GM12878 (cell line): ENCODE data around the gene NOS3. TPM values are rescaled to one million over a fixed set of nuclear protein-coding genes. Genes with fewer than 3 reads are reported as not detected.

ENCODE experiments used
- ATAC-seq: fragments of 200-7000 bp; cut with Tn5 transposase; 3 replicates; pipeline ENCODE4 v1.9.1; 2020; ENCODE audit warnings: mild to moderate bottlenecking, moderate library complexity
- BruUV-seq: library from RNA; stranded (reverse); fragments of 400-500 nt; replicated peaks from 2 replicates; lab custom pipeline; 2021; lab: Mats Ljungman, UMichigan
- CTCF ChIA-PET: fragments of 300-600 bp; sonication (Branson Sonifier 250); formaldehyde crosslinking; extraction: SDS; loops from one replicate; lab custom pipeline; 2021; ENCODE audit warnings: inconsistent platforms; lab: Yijun Ruan, JAX
- POLR2A ChIA-PET: fragments of 350-600 bp; formaldehyde crosslinking; extraction: SDS; loops from one replicate; lab custom pipeline; 2021; ENCODE audit warnings: inconsistent platforms; lab: Charles Lee
- RAD21 ChIA-PET: fragments of 300-600 bp; sonication (Branson Sonifier 250); formaldehyde crosslinking; loops from one replicate; lab custom pipeline; 2023; ENCODE audit warnings: antibody characterized with exemption; ENCODE audit not compliant: unreplicated experiment; lab: Charles Lee
- SMC1A ChIA-PET: fragments of 300-600 bp; sonication (Branson Sonifier 250); formaldehyde crosslinking; loops from one replicate; lab custom pipeline; 2023; ENCODE audit not compliant: unreplicated experiment, uncharacterized antibody; lab: Charles Lee
- DNase-seq: peaks from one replicate; pipeline ENCODE4 v3.0.0-alpha.2; 2011; ENCODE audit warnings: low read depth, low spot score
- FAIRE-seq: peaks from 3 replicates; lab custom pipeline; 2011; peaks lifted over from hg19 to GRCh38; lab: Jason Lieb, UNC
- H2AFZ ChIP-seq: 2 replicates; pipeline ENCODE4 v1.6.0; 2011; ENCODE audit warnings: low read depth, low read length, control low read depth; ENCODE audit not compliant: control insufficient read depth
- H3K27ac ChIP-seq: 2 replicates; pipeline ENCODE4 v1.5.1; 2011; ENCODE audit warnings: control low read depth; ENCODE audit not compliant: control insufficient read depth, insufficient read depth
- H3K27me3 ChIP-seq, 2 experiments: replicated peaks in 1 of 2; 2 replicates each; pipeline versions ENCODE4 v1.6.0 to v1.6.1; 2011; ENCODE audit warnings: low read length in 1 of 2; ENCODE audit not compliant: control insufficient read depth in 2 of 2, insufficient read depth in 2 of 2
- H3K36me3 ChIP-seq, 2 experiments: 2 replicates each; pipeline ENCODE4 v1.5.1; 2011; ENCODE audit warnings: low read length in 1 of 2; ENCODE audit not compliant: control insufficient read depth in 2 of 2, insufficient read depth in 2 of 2
- H3K4me1 ChIP-seq: 2 replicates; pipeline ENCODE4 v1.6.1; 2011; ENCODE audit warnings: mild to moderate bottlenecking, low read length, moderate library complexity, mixed read lengths; ENCODE audit not compliant: control insufficient read depth, insufficient read depth
- H3K4me2 ChIP-seq: 2 replicates; pipeline ENCODE4 v1.6.0; 2011; ENCODE audit warnings: control low read depth; ENCODE audit not compliant: control insufficient read depth, insufficient read depth
- H3K4me3 ChIP-seq: fragments of 200-600 bp; sonication (generic); 2 replicates; pipeline ENCODE4 v1.5.1; 2016
- H3K79me2 ChIP-seq: 2 replicates; pipeline ENCODE4 v1.6.0; 2011; ENCODE audit warnings: low read length; ENCODE audit not compliant: control insufficient read depth, insufficient read depth
- H3K9ac ChIP-seq: 2 replicates; pipeline ENCODE4 v1.8.0; 2011; ENCODE audit warnings: low read length, control low read depth, mixed read lengths; ENCODE audit not compliant: control insufficient read depth, insufficient read depth
- H3K9me3 ChIP-seq: replicated peaks from 3 replicates; pipeline ENCODE4 v1.5.1; 2011; ENCODE audit warnings: mild to moderate bottlenecking, low read length; ENCODE audit not compliant: control insufficient read depth, insufficient read depth
- H4K20me1 ChIP-seq: 2 replicates; pipeline ENCODE4 v1.6.0; 2011; ENCODE audit not compliant: control insufficient read depth, insufficient read depth
- CREB1 ChIP-seq: IDR thresholded peaks from 2 replicates; pipeline ENCODE4 v1.6.1; 2012; ENCODE audit warnings: low read depth, mild to moderate bottlenecking, inconsistent platforms
- GATAD2B ChIP-seq: fragments of 450-650 bp; conservative IDR thresholded peaks from 2 replicates; pipeline ENCODE4 v1.6.1; 2017; ENCODE audit warnings: low read depth, mild to moderate bottlenecking, moderate library complexity
- JUND ChIP-seq: IDR thresholded peaks from 2 replicates; pipeline ENCODE4 v1.6.1; 2012; ENCODE audit warnings: low read depth, mild to moderate bottlenecking, low read length, improper control_type of control experiment, moderate library complexity
- NBN ChIP-seq: fragments of 450-650 bp; IDR thresholded peaks from 2 replicates; pipeline ENCODE4 v1.6.1; 2016
- RAD21 ChIP-seq: IDR thresholded peaks from 2 replicates; pipeline ENCODE4 v1.6.1; 2011; ENCODE audit warnings: mild to moderate bottlenecking, low read depth, low read length, moderate library complexity; ENCODE audit not compliant: insufficient read depth
- SMC3 ChIP-seq: IDR thresholded peaks from 2 replicates; pipeline ENCODE4 v1.6.1; 2011; ENCODE audit warnings: low read length, improper control_type of control experiment, borderline replicate concordance
- YY1 ChIP-seq: IDR thresholded peaks from 2 replicates; pipeline ENCODE4 v1.6.1; 2011; ENCODE audit warnings: low read depth, mild to moderate bottlenecking, low read length
- WGBS: methylation state at CpG from one replicate; pipeline ENCODE4 v1.1.6; 2016; ENCODE audit warnings: low lambda C conversion rate; ENCODE audit not compliant: insufficient replicate concordance, insufficient coverage; ENCODE audit errors: missing lambda C conversion rate; 5-methylcytosine and 5-hydroxymethylcytosine counted together
- in situ Hi-C: fragments of 300-500 bp; cut with MboI; formaldehyde crosslinking; loops from 9 replicates; pipeline ENCODE4 v1.14.3; 2018; ENCODE audit warnings: mixed read lengths
- intact Hi-C: fragments of 100-400 bp; cut with micrococcal nuclease; formaldehyde crosslinking; loops from one replicate; pipeline ENCODE4 v1.14.2; 2022; ENCODE audit not compliant: unreplicated experiment
- polyA plus RNA-seq, 11 experiments: library from polyadenylated mRNA; depleted of rRNA in 4 of 11; unstranded in 6 of 11; stranded (reverse) in 5 of 11; fragments of >200 nt; fragmentation: Nextera tagmentation in 4 of 11; fragmentation: Illumina TruSeq in 1 of 11; extraction: Ambion mirVana in 4 of 11; extraction: Trizol in 1 of 11; gene quantifications; 1 replicate in 1 of 11; 2 replicates in 10 of 11; pipeline versions ENCODE4 v1.2.1 to v1.2.3, GENCODE V29; 2011 to 2016; ENCODE audit warnings: inconsistent platforms in 2 of 11, missing spikeins in 2 of 11, low read depth in 1 of 11
- total RNA-seq, 4 experiments: library from RNA; depleted of rRNA in 3 of 4; stranded (reverse); fragments of >200 nt in 3 of 4; fragmentation: Illumina TruSeq in 1 of 4; extraction: Trizol in 1 of 4; gene quantifications; 2 replicates each; pipeline versions ENCODE4 v1.2.1 to v1.2.3, GENCODE V29; 2013 to 2021
- TF ChIP-seq, protein P1 (sequence below), 3 experiments: IDR thresholded peaks in 2 of 3; conservative IDR thresholded peaks in 1 of 3; 2 replicates each; pipeline ENCODE4 v1.5.1; 2011; ENCODE audit warnings: low read depth in 3 of 3, low read length in 3 of 3, mild to moderate bottlenecking in 3 of 3, control low read depth in 2 of 3, moderate library complexity in 2 of 3, inconsistent platforms in 1 of 3, mixed read lengths in 1 of 3; ENCODE audit not compliant: control insufficient read depth in 2 of 3, insufficient read depth in 1 of 3; ENCODE audit errors: extremely low read depth in 1 of 3
- TF ChIP-seq, protein P2 (sequence below): fragments of 450-650 bp; IDR thresholded peaks from 2 replicates; pipeline ENCODE4 v1.6.1; 2016; ENCODE audit warnings: mild to moderate bottlenecking, moderate library complexity, borderline replicate concordance

NOS3 gene
- total and polyA plus RNA-seq, 10 of the 15 experiments (the other 5 are each of a cell fraction or from before 2014, with no cell fraction given): 0.06 to 0.92 (median 0.30) TPM; not detected in 3

DNA sequence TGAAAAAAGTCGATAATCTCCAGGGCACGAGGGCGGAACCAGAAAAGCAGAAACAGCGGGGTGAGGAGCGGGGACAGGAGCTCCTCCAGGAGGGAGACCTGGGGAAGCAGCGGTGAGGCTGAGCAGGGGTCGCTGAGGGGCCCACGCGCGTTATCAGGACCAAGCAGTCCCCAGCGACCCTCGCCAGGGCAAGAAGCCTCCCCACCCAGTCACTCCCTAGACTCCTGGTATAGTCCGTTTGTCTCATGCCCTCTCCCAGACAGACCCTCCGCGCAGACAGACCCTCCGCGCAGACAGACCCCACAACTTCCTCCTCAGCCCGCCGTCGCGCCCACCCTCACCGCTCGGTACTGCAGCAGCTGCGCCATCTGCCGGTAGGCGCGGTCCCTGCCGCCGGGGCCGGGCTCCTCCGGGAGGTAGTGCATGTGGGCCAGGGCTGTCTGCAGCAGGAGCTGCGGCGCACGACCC is 27.2 kb downstream of the NOS3 start:
- H3K9me3 ChIP-seq: no peaks in the 10 kb centered on the region
- TF ChIP-seq CREB1 (0 out of 2 replicates have a peak, but pooled peaks have one; percentile 10), JUND (no peak), YY1 (0 out of 2 replicates have a peak, but pooled peaks have one; percentile 45), SMC3 (peak; percentile 57; the same call in 1 of the 2 replicates), GATAD2B (0 out of 2 replicates have a peak, but pooled peaks have one; percentile 49), NBN (0 out of 2 replicates have a peak, but pooled peaks have one; percentile 11), RAD21 (peak; percentile 49)
- TF ChIP-seq, protein P1, sequence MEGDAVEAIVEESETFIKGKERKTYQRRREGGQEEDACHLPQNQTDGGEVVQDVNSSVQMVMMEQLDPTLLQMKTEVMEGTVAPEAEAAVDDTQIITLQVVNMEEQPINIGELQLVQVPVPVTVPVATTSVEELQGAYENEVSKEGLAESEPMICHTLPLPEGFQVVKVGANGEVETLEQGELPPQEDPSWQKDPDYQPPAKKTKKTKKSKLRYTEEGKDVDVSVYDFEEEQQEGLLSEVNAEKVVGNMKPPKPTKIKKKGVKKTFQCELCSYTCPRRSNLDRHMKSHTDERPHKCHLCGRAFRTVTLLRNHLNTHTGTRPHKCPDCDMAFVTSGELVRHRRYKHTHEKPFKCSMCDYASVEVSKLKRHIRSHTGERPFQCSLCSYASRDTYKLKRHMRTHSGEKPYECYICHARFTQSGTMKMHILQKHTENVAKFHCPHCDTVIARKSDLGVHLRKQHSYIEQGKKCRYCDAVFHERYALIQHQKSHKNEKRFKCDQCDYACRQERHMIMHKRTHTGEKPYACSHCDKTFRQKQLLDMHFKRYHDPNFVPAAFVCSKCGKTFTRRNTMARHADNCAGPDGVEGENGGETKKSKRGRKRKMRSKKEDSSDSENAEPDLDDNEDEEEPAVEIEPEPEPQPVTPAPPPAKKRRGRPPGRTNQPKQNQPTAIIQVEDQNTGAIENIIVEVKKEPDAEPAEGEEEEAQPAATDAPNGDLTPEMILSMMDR (IDR thresholded peaks at IDR 0.05 in 2 of 3, conservative IDR thresholded peaks at IDR 0.05 in 1 of 3; ENCODE audit: control insufficient read depth in 2 of 3, extremely low read depth in 1 of 3, insufficient read depth in 1 of 3, low read depth in 3 of 3, low read length in 3 of 3): peak; percentile 83 to 97 (median 88)
- TF ChIP-seq, protein P2, sequence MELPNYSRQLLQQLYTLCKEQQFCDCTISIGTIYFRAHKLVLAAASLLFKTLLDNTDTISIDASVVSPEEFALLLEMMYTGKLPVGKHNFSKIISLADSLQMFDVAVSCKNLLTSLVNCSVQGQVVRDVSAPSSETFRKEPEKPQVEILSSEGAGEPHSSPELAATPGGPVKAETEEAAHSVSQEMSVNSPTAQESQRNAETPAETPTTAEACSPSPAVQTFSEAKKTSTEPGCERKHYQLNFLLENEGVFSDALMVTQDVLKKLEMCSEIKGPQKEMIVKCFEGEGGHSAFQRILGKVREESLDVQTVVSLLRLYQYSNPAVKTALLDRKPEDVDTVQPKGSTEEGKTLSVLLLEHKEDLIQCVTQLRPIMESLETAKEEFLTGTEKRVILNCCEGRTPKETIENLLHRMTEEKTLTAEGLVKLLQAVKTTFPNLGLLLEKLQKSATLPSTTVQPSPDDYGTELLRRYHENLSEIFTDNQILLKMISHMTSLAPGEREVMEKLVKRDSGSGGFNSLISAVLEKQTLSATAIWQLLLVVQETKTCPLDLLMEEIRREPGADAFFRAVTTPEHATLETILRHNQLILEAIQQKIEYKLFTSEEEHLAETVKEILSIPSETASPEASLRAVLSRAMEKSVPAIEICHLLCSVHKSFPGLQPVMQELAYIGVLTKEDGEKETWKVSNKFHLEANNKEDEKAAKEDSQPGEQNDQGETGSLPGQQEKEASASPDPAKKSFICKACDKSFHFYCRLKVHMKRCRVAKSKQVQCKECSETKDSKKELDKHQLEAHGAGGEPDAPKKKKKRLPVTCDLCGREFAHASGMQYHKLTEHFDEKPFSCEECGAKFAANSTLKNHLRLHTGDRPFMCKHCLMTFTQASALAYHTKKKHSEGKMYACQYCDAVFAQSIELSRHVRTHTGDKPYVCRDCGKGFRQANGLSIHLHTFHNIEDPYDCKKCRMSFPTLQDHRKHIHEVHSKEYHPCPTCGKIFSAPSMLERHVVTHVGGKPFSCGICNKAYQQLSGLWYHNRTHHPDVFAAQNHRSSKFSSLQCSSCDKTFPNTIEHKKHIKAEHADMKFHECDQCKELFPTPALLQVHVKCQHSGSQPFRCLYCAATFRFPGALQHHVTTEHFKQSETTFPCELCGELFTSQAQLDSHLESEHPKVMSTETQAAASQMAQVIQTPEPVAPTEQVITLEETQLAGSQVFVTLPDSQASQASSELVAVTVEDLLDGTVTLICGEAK: no peak
- in situ Hi-C loops (no loop called here), intact Hi-C loops (no loop called here)
- no peak overlapping the region for H3K4me3 ChIP-seq
- ChIA-PET SMC1A (interaction anchor here (1.0 to 1.4 kb wide), 2 partner anchors 10 to 139 kb away, joined by 3 read pairs; partner anchors contain the start of gene ABCB8), CTCF (interaction anchor here (0.7 to 2.4 kb wide), 13 partner anchors 9 to 235 kb away, joined by 3 to 14 read pairs (median 4); partner anchors contain the start of gene ABCB8), POLR2A (no interaction called here), RAD21 (interaction anchor here (0.7 kb wide), 1 partner anchor 55 kb away, joined by 3 read pairs; no protein-coding TSS in a partner anchor)
- ATAC-seq (peak; percentile 84), DNase-seq (no peak), FAIRE-seq (peak; percentile 56)
- WGBS: 9% methylated on average over 34 of the region's 34 CpGs
- no peaks in the 10 kb centered on the region for H3K36me3 ChIP-seq
- no peaks in the 10 kb centered on the region for H4K20me1 ChIP-seq
- H3K9ac ChIP-seq: no peak overlapping the region
- no TSS peak for BruUV-seq
- H3K27me3 ChIP-seq: peaks cover 8 to 10% of the 10 kb centered on the region in 2 experiments; a peak in 3 of 4 replicates
- no peaks in the 10 kb centered on the region for H3K79me2 ChIP-seq
- H2AFZ ChIP-seq: no peak overlapping the region
- H3K27ac ChIP-seq: no peak overlapping the region
- peaks cover 9% of the 10 kb centered on the region for H3K4me1 ChIP-seq
- H3K4me2 ChIP-seq: peak overlapping the region; percentile 50
